Adrenal gland (tissue), 12 donors: ENCODE data around the gene LRRC41. TPM values are rescaled to one million over a fixed set of nuclear protein-coding genes. Genes with fewer than 3 reads are reported as not detected.

Experiments
- DNase-seq, 7 donors: peaks; one replicate each; pipeline ENCODE4 v3.0.0-alpha.2; 2019 to 2020
- H3K27ac ChIP-seq, 5 donors: fragments of 200-600 bp; sonication (generic) in 4 of 5; 1 replicate in 3 of 5; 2 replicates in 2 of 5; pipeline versions ENCODE4 v1.5.1 to v1.8.0; 2016 to 2020; ENCODE audit warnings: mild to moderate bottlenecking in 1 of 5
- H3K27me3 ChIP-seq: fragments of 200-600 bp; 2 replicates; pipeline ENCODE4 v1.8.0; 2021
- H3K36me3 ChIP-seq, 2 donors: fragments of 200-600 bp; replicated peaks in 1 of 2; 1 replicate in 1 of 2; 2 replicates in 1 of 2; pipeline versions ENCODE4 v1.5.1 to v1.8.0; 2018 to 2022
- H3K4me1 ChIP-seq, 2 donors: fragments of 200-600 bp; replicated peaks in 1 of 2; 1 replicate in 1 of 2; 2 replicates in 1 of 2; pipeline versions ENCODE4 v1.5.1 to v1.8.0; 2018 to 2021
- H3K4me3 ChIP-seq, 4 donors: fragments of 200-600 bp; sonication (generic) in 3 of 4; one replicate each; pipeline ENCODE4 v1.5.1; 2016 to 2018
- H3K9me3 ChIP-seq, 3 donors: fragments of 200-600 bp; sonication (generic) in 1 of 3; replicated peaks in 1 of 3; 1 replicate in 2 of 3; 2 replicates in 1 of 3; pipeline versions ENCODE4 v1.5.1 to v1.8.0; 2016 to 2021
- POLR2A ChIP-seq, 2 donors: fragments of 450-650 bp; IDR thresholded peaks; one replicate each; pipeline ENCODE4 v1.6.1; 2017; ENCODE audit warnings: antibody characterized with exemption in 2 of 2, mild to moderate bottlenecking in 2 of 2, moderate library complexity in 1 of 2
- WGBS, 4 donors: extraction: QIAGEN DNeasy Blood & Tissue Kit in 2 of 4; methylation state at CpG; one replicate each; pipeline versions ENCODE4 v1.1.5 to v1.1.7; 2013 to 2017; 5-methylcytosine and 5-hydroxymethylcytosine counted together
- intact Hi-C, 2 donors: fragments of 100-400 bp; cut with DNase I; formaldehyde crosslinking; loops; one replicate each; pipeline versions ENCODE4 v1.14.1 to v1.15.0; 2022 to 2023
- polyA plus RNA-seq, 3 donors: library from polyadenylated mRNA; stranded (reverse); fragments of 200-250 nt in 2 of 3; fragments of 350-450 nt in 1 of 3; fragmentation: Illumina TruSeq in 1 of 3; extraction: RNeasy Lipid Tissue Mini Kit (QIAGEN cat#74804) in 1 of 3; gene quantifications; one replicate each; pipeline ENCODE4 v1.2.3, GENCODE V29; 2013 to 2014
- total RNA-seq, 9 donors: library from RNA; depleted of rRNA in 4 of 9; stranded (reverse); fragments of >200 nt in 4 of 9; fragments of 120-200 nt in 1 of 9; fragmentation: NEBNext Ultra II Directional in 1 of 9; extraction: Animal tissue kit (Norgen Biotek cat#: 25700) in 1 of 9; gene quantifications; one replicate each; pipeline versions ENCODE4 v1.1.0 to v1.2.4, GENCODE V29; 2013 to 2023
- TF ChIP-seq, protein P1 (sequence below), 6 experiments: fragments of 450-650 bp in 4 of 6; fragments of 200-600 bp in 2 of 6; sonication (generic) in 1 of 6; IDR thresholded peaks; 1 replicate in 5 of 6; 2 replicates in 1 of 6; pipeline versions ENCODE4 v1.5.1 to v1.8.0; 2016 to 2021; ENCODE audit warnings: antibody characterized with exemption in 6 of 6, mild to moderate bottlenecking in 2 of 6, moderate library complexity in 1 of 6
- donor health status: healthy with polysubstance abuse.
- donor health status: Bipolar disorder and iron deficiency.
- donor health status: DM: yes; HTN: yes; CAD: no.
- donor health status: DM: no; HTN: no; CAD: no.
- donor health status: DM: no; HTN: no; CAD: no.
- donor health status: DM: yes; HTN: yes; CAD: no.

Gene LRRC41
- total and polyA plus RNA-seq, 12 donors = 38.5 to 95.8 (median 68.6) TPM

GRCh38 chr1:46268578-46268977 lies 34.8 kb downstream of the LRRC41 start:
- Histone ChIP-seq H3K27ac (no peak overlapping the region), H3K36me3 (no peaks in the 10 kb centered on the region), H3K4me3 (no peak overlapping the region), H3K4me1 (no peaks in the 10 kb centered on the region), H3K27me3 (no peaks in the 10 kb centered on the region), H3K9me3 (no peaks in the 10 kb centered on the region)
- intact Hi-C loops = no loop called here
- no peak for TF ChIP-seq POLR2A (IDR thresholded peaks at IDR 0.05)
- TF ChIP-seq, protein P1, sequence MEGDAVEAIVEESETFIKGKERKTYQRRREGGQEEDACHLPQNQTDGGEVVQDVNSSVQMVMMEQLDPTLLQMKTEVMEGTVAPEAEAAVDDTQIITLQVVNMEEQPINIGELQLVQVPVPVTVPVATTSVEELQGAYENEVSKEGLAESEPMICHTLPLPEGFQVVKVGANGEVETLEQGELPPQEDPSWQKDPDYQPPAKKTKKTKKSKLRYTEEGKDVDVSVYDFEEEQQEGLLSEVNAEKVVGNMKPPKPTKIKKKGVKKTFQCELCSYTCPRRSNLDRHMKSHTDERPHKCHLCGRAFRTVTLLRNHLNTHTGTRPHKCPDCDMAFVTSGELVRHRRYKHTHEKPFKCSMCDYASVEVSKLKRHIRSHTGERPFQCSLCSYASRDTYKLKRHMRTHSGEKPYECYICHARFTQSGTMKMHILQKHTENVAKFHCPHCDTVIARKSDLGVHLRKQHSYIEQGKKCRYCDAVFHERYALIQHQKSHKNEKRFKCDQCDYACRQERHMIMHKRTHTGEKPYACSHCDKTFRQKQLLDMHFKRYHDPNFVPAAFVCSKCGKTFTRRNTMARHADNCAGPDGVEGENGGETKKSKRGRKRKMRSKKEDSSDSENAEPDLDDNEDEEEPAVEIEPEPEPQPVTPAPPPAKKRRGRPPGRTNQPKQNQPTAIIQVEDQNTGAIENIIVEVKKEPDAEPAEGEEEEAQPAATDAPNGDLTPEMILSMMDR (IDR thresholded peaks at IDR 0.05) = no peak
- WGBS, 4 donors = 96 to 100% (median 100%) methylated on average over 1 of the region's 1 CpG
- DNase-seq = no peak

GRCh38 chr1:46263146-46263545 lies 40.3 kb downstream of the LRRC41 start:
- Histone ChIP-seq H3K9me3 (no peaks in the 10 kb centered on the region), H3K27me3 (no peaks in the 10 kb centered on the region), H3K4me3 (no peak overlapping the region), H3K4me1 (no peaks in the 10 kb centered on the region), H3K36me3 (no peaks in the 10 kb centered on the region), H3K27ac (no peak overlapping the region)
- 76 to 96% (median 92%) methylated on average over 2 of the region's 2 CpGs for WGBS, 4 donors
- no peak for TF ChIP-seq POLR2A (IDR thresholded peaks at IDR 0.05)
- TF ChIP-seq, protein P1 (IDR thresholded peaks at IDR 0.05) = no peak
- DNase-seq = no peak
- intact Hi-C loops = no loop called here

DNA sequence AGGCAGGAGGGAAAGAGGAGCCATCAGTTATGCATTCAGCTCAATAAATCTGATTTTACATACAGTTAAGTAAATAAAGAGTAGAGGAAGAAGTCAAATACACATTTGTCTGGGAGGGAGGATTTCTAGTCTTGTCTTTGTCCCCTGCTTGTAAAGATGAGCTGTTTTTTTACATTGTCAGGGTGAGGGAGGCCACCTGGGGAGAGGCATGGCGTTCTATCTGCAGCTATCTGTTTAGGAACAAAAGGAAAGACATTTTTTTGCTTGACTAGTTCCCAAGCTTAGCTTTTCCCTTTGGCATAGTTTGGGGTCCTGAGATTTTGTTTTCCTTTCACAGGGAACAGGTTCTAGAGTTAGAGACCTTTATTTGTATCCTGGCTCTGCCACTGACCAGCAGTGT lies 40.9 kb downstream of the LRRC41 start:
- Histone ChIP-seq H3K27ac (no peak overlapping the region), H3K4me1 (no peaks in the 10 kb centered on the region), H3K9me3 (no peaks in the 10 kb centered on the region), H3K36me3 (no peaks in the 10 kb centered on the region), H3K4me3 (no peak overlapping the region), H3K27me3 (no peaks in the 10 kb centered on the region)
- DNase-seq = no peak
- intact Hi-C loops = no loop called here
- TF ChIP-seq, protein P1 (IDR thresholded peaks at IDR 0.05) = no peak
- no peak for TF ChIP-seq POLR2A (IDR thresholded peaks at IDR 0.05)
- WGBS, 4 donors = 81 to 94% (median 92%) methylated on average over 1 of the region's 1 CpG

- 96 to 98% (median 97%) methylated on average over 2 of the region's 2 CpGs for WGBS, 4 donors
- intact Hi-C loops = no loop called here
- Histone ChIP-seq H3K27me3 (no peaks in the 10 kb centered on the region), H3K9me3 (no peaks in the 10 kb centered on the region), H3K4me1 (no peaks in the 10 kb centered on the region), H3K4me3 (no peak overlapping the region), H3K36me3 (no peaks in the 10 kb centered on the region), H3K27ac (no peak overlapping the region)
- no peak for DNase-seq
- TF ChIP-seq, protein P1 (IDR thresholded peaks at IDR 0.05) = no peak
- no peak for TF ChIP-seq POLR2A (IDR thresholded peaks at IDR 0.05)
Observed at GRCh38 chr1:46256523-46256922, 46.9 kb downstream of the LRRC41 start.
